Hepatocyte (in vitro differentiated cells): Measurements from ENCODE around the gene TOP2A.

Experiments
- CTCF ChIP-seq: fragments of 200-600 bp; sonication (generic); IDR thresholded peaks from 2 replicates; pipeline ENCODE4 v1.5.1; 2016; ENCODE audit warnings: antibody characterized with exemption, mild to moderate bottlenecking; ENCODE audit not compliant: poor library complexity
- EZH2 ChIP-seq: fragments of 200-600 bp; sonication (generic); IDR thresholded peaks from 2 replicates; pipeline ENCODE4 v1.6.1; 2016; ENCODE audit warnings: antibody characterized with exemption, mild to moderate bottlenecking, borderline replicate concordance

DNA sequence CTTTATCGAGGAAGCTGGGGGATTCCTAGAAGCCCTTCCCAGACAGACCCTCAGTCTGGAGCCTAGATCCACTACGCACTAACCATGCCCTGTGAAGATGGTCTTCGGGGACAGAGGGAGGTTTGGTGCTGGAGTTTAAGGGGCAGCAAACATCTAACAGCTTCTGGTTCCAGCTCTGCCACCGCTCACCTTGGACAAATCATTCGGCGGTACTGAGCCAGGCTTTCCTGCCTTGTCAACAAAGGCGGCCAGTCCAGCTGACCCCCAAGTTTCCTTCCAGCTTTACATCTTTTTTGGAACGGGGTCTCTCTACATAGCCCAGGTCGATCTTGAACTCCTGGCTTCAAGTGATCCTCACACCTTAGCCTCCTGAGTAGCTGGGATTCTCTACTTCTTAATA lies 52.8 kb downstream of the TOP2A start:
- TF ChIP-seq CTCF (no peak), EZH2 (no peak)
